ENCODE data around the gene MAN2B1. TPM values are rescaled to one million over a fixed set of nuclear protein-coding genes. Genes with fewer than 3 reads are reported as not detected.

Gene MAN2B1
- total and polyA plus RNA-seq, 2 of the 13 experiments (the other 11 are each of a cell fraction or from before 2014, with no cell fraction given), result 23.6 to 23.8 TPM

DNA sequence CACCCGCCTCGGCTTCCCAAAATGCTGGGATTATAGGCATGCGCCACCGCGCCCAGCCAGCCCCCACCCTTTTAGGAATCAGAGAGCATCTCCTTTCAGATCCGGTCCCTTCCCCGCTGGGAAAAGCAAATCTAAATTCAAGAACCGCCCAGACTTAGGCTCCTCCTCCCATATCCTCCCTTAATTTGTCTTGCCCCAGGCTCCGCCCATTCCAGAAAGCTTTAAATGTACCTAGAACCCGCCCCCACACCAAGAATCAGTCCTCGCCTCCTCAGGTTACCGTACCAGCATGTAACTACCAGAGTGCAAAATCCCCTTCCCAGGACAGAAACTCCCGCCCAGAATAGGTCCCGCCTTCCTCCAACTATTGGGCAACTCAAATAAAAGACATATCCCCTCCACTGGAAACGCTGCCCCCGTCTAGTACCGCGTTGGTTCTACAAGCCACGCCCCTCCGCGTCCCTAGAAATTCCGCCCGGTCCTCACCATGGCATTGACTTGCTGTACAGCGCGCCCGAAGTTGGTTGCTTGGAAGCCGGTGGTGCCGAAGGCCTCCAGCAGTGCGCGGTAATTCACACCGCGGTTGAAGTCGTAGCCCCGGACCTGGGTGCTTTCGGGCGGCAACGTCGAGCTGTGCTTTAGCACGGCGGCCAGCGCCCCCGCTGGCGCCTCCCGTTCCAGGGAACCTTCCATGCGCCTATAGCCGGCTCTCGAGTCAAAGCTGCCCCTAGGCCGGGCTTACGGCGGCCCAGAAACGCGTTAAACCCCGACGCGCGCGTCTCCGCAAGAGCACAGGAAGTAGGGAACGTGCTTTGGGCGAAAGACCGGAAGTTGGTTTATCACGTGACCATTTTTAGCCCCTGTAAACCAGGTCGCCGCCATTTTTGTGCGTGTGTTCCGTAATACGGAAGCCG lies 14.8 kb upstream of the MAN2B1 start, which contains the start of gene DHPS (continued):
- TF ChIP-seq YY1 (IDR thresholded peaks at IDR 0.05; ENCODE audit: insufficient read depth, insufficient replicate concordance, low read depth, low read length) (peak; percentile 96), ZNF773 (CRISPR knock-in tag; IDR thresholded peaks at IDR 0.05; ENCODE audit: borderline replicate concordance) (0 out of 2 replicates have a peak, but pooled peaks have one; percentile 82), ZNF354B (CRISPR knock-in tag; IDR thresholded peaks at IDR 0.05) (no peak), BCL6 (CRISPR knock-in tag; IDR thresholded peaks at IDR 0.05) (no peak; the same call in 1 of the 2 replicates), ZNF496 (CRISPR knock-in tag; IDR thresholded peaks at IDR 0.05; ENCODE audit: insufficient replicate concordance) (no peak), ZNF44 (CRISPR knock-in tag; IDR thresholded peaks at IDR 0.05) (0 out of 2 replicates have a peak, but pooled peaks have one; percentile 52), ZNF614 (CRISPR knock-in tag; IDR thresholded peaks at IDR 0.05; ENCODE audit: borderline replicate concordance) (peak; percentile 63; the same call in 1 of the 2 replicates), CBX5 (CRISPR knock-in tag; IDR thresholded peaks at IDR 0.05; ENCODE audit: borderline replicate concordance) (no peak), NR0B2 (CRISPR knock-in tag; IDR thresholded peaks at IDR 0.05) (no peak; the same call in 1 of the 2 replicates), ZFP36L1 (CRISPR knock-in tag; IDR thresholded peaks at IDR 0.05) (peak; percentile 20; the same call in 1 of the 2 replicates), ZNF558 (CRISPR knock-in tag; IDR thresholded peaks at IDR 0.05; ENCODE audit: borderline replicate concordance) (peak; percentile 84; the same call in 1 of the 2 replicates), IKZF1 (IDR thresholded peaks at IDR 0.05) (no peak), MAX (IDR thresholded peaks at IDR 0.05) (peak; percentile 75), DR1 (CRISPR knock-in tag; IDR thresholded peaks at IDR 0.05) (peak; percentile 88), ZNF607 (CRISPR knock-in tag; IDR thresholded peaks at IDR 0.05; ENCODE audit: borderline replicate concordance) (peak; percentile 79; the same call in 1 of the 2 replicates), RNF2 (conservative IDR thresholded peaks at IDR 0.05; ENCODE audit: low read depth) (peak; percentile 84), SIN3B (IDR thresholded peaks at IDR 0.05; ENCODE audit: low read length) (0 out of 2 replicates have a peak, but pooled peaks have one; percentile 47), REL (CRISPR knock-in tag; conservative IDR thresholded peaks at IDR 0.05) (peak; percentile 79; the same call in 1 of the 2 replicates), AHDC1 (CRISPR knock-in tag; IDR thresholded peaks at IDR 0.05; ENCODE audit: borderline replicate concordance) (peak; percentile 28; the same call in 1 of the 2 replicates), FLYWCH1 (CRISPR knock-in tag; IDR thresholded peaks at IDR 0.05) (no peak), THAP8 (CRISPR knock-in tag; IDR thresholded peaks at IDR 0.05; ENCODE audit: borderline replicate concordance) (peak; percentile 50; the same call in 1 of the 2 replicates), PHF21A (CRISPR knock-in tag; IDR thresholded peaks at IDR 0.05) (peak; percentile 81; the same call in 1 of the 2 replicates)

All from HepG2 (cell line).